Cardiac fibroblast (primary cell): ENCODE data around the gene GRID2.

Experiments
- DNase-seq, 2 donors: peaks; one replicate each; pipeline versions ENCODE4 v3.0.0 to v3.0.0-alpha.2; 2010; ENCODE audit warnings: low read depth in 2 of 2
- H3K4me3 ChIP-seq, 2 donors: replicated peaks in 1 of 2; 1 replicate in 1 of 2; 2 replicates in 1 of 2; pipeline ENCODE4 v1.5.1; 2011; ENCODE audit warnings: low read depth in 2 of 2, low read length in 2 of 2, mild to moderate bottlenecking in 2 of 2, moderate library complexity in 1 of 2
- TF ChIP-seq, protein P1 (sequence below): IDR thresholded peaks from one replicate; pipeline ENCODE4 v1.5.1; 2011; ENCODE audit warnings: low read depth, mild to moderate bottlenecking, low read length, inconsistent platforms

The GRID2 gene

DNA sequence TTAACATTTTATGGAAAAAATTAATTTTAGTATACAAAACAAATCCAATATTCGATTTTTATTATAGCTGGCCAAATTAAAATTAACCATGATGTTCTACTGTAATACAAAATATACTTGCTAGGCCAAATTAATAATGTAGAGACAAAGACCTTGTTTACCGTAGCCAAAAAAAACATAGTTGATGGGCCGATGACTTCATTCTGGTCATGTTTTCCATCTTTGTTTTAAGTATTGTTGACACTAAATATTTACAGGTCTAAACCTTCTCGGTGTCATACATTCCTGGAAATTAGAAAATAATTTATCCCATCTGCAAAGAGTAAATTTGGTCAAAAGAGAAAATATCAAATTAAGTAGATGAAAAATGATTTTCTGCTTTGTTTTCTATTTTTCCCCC, 698.5 kb downstream of the GRID2 start:
- TF ChIP-seq, protein P1, sequence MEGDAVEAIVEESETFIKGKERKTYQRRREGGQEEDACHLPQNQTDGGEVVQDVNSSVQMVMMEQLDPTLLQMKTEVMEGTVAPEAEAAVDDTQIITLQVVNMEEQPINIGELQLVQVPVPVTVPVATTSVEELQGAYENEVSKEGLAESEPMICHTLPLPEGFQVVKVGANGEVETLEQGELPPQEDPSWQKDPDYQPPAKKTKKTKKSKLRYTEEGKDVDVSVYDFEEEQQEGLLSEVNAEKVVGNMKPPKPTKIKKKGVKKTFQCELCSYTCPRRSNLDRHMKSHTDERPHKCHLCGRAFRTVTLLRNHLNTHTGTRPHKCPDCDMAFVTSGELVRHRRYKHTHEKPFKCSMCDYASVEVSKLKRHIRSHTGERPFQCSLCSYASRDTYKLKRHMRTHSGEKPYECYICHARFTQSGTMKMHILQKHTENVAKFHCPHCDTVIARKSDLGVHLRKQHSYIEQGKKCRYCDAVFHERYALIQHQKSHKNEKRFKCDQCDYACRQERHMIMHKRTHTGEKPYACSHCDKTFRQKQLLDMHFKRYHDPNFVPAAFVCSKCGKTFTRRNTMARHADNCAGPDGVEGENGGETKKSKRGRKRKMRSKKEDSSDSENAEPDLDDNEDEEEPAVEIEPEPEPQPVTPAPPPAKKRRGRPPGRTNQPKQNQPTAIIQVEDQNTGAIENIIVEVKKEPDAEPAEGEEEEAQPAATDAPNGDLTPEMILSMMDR: no peak
- DNase-seq: no peak
- H3K4me3 ChIP-seq: no peak overlapping the region

DNA sequence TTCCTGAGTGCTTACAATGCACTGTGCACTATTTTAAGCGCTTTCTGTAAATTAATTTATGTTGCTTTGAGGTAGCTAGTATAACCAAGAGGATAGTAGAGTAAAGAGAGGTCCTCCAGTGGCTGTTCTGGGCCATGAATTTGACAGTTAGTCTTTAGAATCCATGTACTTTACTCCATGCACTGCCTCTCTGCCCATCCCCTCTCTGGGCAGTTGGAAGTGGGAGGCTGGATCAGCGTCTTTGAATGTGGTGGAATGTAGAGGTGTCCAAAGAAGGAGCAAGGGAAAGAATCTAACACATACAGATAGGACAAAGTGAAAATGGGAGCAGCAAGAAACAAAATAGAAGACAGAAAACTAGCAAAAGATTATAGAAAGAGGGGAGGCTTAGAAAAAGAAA, 712.6 kb downstream of the GRID2 start:
- no peak for DNase-seq
- no peak overlapping the region for H3K4me3 ChIP-seq
- TF ChIP-seq, protein P1: no peak

DNA sequence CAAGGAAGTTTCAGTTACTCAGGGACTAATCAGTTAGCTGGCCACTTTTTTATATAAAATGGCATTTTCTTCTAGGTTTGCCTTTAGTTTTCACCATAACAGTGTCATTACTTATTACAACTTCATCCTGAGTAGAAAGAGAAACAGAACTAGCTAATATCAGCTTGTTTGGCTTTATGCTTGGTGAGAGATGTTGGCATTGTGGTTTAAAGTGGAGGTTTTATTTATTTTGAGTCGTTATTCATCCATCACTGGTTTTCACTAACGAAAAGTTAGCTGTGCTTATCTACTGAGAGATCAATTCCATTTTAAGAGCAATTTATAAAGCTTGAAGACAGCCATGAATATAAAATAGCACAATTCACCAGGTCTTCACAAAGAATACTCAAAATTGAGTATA, 714.5 kb downstream of the GRID2 start:
- TF ChIP-seq, protein P1: no peak
- no peak overlapping the region for H3K4me3 ChIP-seq
- no peak for DNase-seq

DNA sequence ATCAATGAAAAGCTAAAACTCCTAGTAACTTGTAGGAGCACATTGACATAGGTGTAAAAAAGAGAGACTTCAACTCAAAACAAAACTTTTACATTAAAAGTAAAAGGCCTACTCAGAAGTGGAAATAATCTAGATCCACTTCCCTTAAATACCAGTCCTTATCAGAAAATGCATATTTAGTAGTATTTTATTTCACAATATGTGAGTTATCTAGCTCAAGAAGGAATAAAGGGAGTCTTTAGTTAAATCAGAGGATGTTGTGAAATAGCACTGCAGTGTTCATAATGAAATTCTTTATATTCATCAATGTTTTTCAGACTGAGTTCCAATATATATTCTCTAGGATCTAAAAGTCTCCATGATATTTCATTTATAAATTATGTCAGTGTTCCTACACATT, 715.0 kb downstream of the GRID2 start:
- H3K4me3 ChIP-seq: no peak overlapping the region
- TF ChIP-seq, protein P1: no peak
- DNase-seq: peak in 1 of 2 donors; percentile 19

DNA sequence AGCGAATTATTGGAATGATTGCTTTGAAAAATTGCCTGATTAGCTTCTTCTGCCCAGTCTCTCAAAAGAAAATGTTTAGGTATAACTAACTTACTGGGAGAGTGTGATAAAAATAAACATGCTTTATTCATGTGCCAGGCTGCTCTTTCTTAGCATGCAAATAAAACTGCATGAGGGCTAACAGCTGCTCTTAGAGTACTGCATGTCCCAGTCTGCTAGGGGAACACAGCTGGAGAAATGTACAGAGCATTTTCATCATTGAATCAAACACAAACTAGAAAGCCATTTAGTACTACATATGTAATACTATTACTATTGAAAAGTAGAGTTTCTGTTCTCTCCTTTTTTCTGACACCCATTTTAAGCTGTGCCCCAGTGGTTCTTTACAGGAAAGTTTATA, 726.0 kb downstream of the GRID2 start:
- DNase-seq: no peak
- no peak overlapping the region for H3K4me3 ChIP-seq
- TF ChIP-seq, protein P1: no peak

DNA sequence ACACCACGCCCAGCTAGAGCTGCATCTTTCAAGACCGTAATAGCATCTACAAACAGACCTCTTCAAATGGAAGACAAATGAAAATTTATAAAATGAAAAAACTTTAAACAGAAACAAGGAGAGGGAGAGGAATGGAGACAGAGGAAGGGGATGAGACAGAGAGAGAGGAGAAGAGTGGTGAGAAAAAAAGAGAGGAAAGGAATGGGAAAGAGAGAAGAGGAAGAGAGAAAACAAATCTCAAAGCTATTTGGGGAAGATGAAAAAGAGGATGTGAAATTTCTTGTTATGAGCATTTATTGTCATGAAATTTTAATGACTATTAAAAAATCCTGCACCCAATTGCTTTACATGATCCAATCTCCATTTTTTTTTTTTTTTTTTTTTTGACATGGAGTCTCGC, 726.9 kb downstream of the GRID2 start:
- DNase-seq: no peak
- no peak overlapping the region for H3K4me3 ChIP-seq
- TF ChIP-seq, protein P1: no peak

DNA sequence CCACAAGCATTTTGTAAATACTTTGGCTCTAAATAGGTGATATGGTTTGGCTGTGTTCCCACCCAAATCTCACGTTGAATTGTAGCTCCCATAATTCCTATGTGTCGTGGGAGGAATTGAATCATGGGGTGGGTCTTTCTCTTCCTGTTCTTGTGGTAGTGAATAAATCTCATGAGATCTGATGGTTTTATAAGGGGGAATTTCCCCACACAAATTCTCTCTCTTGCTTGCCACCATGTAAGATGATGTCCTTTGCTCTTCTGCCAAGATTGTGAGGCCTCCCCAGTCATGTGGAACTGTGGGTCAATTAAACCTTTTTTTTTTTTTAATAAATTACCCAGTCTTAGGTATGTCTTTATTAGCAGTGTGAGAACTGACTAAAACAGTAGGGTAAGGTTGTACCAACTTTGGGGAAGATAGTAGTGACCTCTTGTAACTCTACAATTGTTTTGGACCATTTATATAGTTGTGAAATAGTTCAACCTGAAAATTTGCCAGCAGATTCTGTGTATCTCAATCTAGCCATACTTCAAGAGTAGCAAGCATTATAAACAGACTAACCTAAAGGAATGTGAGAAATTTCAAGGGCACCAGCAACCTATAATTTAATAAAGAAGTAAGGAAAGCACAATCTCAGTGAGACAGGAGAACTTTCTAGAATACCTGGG, 727.8 kb downstream of the GRID2 start:
- TF ChIP-seq, protein P1: no peak
- DNase-seq: peak in 1 of 2 donors; percentile 13
- no peak overlapping the region for H3K4me3 ChIP-seq
